Muscle of leg (tissue), 11 donors: Measurements from ENCODE around the gene MRRF. TPM values are rescaled to one million over a fixed set of nuclear protein-coding genes. Genes with fewer than 3 reads are reported as not detected.
A peak's percentile ranks its signal among the peaks of the same experiment; 100 is the strongest.

Experiments used
- DNase-seq: peaks from one replicate; pipeline ENCODE4 v3.0.0; 2013
- H3K27ac ChIP-seq: one replicate; pipeline ENCODE4 v1.5.1; 2013; ENCODE audit warnings: mild to moderate bottlenecking, low read length, control low read depth
- H3K27me3 ChIP-seq: one replicate; pipeline ENCODE4 v1.6.1; 2013; ENCODE audit warnings: low read length; ENCODE audit not compliant: control insufficient read depth, insufficient read depth
- H3K36me3 ChIP-seq: one replicate; pipeline ENCODE4 v1.6.1; 2013; ENCODE audit warnings: low read length; ENCODE audit not compliant: control insufficient read depth, insufficient read depth
- H3K4me1 ChIP-seq: one replicate; pipeline ENCODE4 v1.6.1; 2013; ENCODE audit warnings: low read length; ENCODE audit not compliant: control insufficient read depth, insufficient read depth
- H3K4me3 ChIP-seq: one replicate; pipeline ENCODE4 v1.5.1; 2013; ENCODE audit warnings: low read length, control low read depth
- H3K9me3 ChIP-seq: replicated peaks from 2 replicates; pipeline ENCODE4 v1.6.1; 2013; ENCODE audit warnings: low read depth, low read length; ENCODE audit not compliant: control insufficient read depth
- WGBS: methylation state at CpG from one replicate; pipeline ENCODE4 v1.1.5; 2013; ENCODE audit warnings: missing lambda C conversion rate; ENCODE audit not compliant: insufficient coverage; 5-methylcytosine and 5-hydroxymethylcytosine counted together
- polyA plus RNA-seq, 8 donors: library from polyadenylated mRNA; unstranded; fragments of 120-200 nt; gene quantifications; one replicate each; pipeline versions ENCODE4 v1.2.1 to v1.2.3, GENCODE V29; 2013; ENCODE audit warnings: inconsistent platforms in 1 of 8, low replicate concordance in 1 of 8; ENCODE audit not compliant: insufficient read length in 8 of 8, insufficient read depth in 1 of 8
- total RNA-seq: library from RNA; stranded (reverse); fragments of 120-200 nt; gene quantifications from one replicate; pipeline ENCODE4 v1.2.4, GENCODE V29; 2013

Gene MRRF
- total and polyA plus RNA-seq, 9 donors: 24.2 to 31.3 (median 27.4) TPM

GRCh38 chr9:122228191-122228567, 36.5 kb upstream of the MRRF start:
- no peak for DNase-seq
- Histone ChIP-seq H3K27me3 (peaks cover 85% of the 10 kb centered on the region), H3K4me3 (peak overlapping the region; percentile 35), H3K36me3 (no peaks in the 10 kb centered on the region), H3K4me1 (peaks cover 14% of the 10 kb centered on the region), H3K27ac (no peak overlapping the region), H3K9me3 (no peaks in the 10 kb centered on the region)
- WGBS: under 1% methylated on average over 38 of the region's 38 CpGs

- no peaks in the 10 kb centered on the region for H3K36me3 ChIP-seq
- peaks cover 14% of the 10 kb centered on the region for H3K4me1 ChIP-seq
- H3K27ac ChIP-seq: no peak within 1 kb of the TSS
- peak; percentile 44 for DNase-seq
- WGBS: 2% methylated on average over 62 of the region's 70 CpGs
- peak within 1 kb of the TSS; percentile 35 for H3K4me3 ChIP-seq
- no peaks in the 10 kb centered on the region for H3K9me3 ChIP-seq
- H3K27me3 ChIP-seq: peaks cover 80% of the 10 kb centered on the region
These were observed 35.9 kb upstream of the MRRF start, which contains the start of gene LHX6 for GRCh38 chr9:122228568-122229484. Gene LHX6 (minus strand): TSS chr9:122228957. CDS start chr9:122228740, 217 bp downstream.

DNA sequence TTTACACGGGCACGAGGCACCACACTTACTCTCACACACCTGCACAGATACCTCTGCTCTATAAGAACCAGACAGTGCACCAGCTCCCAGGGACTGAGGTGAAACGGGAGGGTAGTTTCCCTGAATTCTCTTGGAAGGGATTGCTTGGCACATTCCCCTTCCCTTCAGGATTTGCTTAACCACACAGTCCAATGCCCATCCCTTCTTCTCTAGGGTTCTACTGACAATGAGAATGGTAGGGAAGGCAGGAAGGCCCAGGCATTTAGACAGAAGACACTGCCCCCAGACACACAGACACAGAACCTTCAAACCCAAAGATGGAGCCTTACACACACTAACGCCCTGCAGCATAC, 35.2 kb upstream of the MRRF start:
- DNase-seq: no peak
- Histone ChIP-seq H3K27me3 (peaks cover 79% of the 10 kb centered on the region), H3K4me3 (no peak overlapping the region), H3K36me3 (no peaks in the 10 kb centered on the region), H3K4me1 (peaks cover 14% of the 10 kb centered on the region), H3K9me3 (no peaks in the 10 kb centered on the region), H3K27ac (no peak overlapping the region)
- 38% methylated on average over 1 of the region's 4 CpGs for WGBS

DNA sequence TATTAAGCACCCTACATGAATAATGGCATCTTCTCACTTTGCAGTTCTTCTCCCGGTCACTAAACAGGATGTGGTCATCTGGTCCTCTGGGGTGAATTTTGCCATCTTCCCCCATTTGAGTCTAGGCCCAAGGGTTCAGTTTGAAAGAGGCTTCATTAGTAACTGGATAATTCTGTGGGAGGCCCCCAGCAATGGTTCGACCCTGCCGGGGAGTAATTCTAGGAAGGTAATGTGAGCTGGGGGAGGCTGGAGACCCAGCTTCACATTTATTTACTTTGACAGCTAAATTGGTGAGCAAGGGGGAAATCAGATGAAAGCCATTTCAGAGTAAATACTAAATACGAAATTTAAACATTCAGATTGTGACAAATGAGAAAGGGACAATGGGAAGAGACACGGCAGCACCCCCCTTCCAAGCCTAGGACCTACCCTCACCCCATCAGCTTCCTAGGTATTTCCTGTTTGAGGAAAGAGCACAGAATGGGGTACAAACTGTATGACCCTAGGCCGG, 31.8 kb upstream of the MRRF start:
- H3K27ac ChIP-seq: no peak overlapping the region
- H3K4me1 ChIP-seq: peaks cover 6% of the 10 kb centered on the region
- H3K4me3 ChIP-seq: no peak overlapping the region
- no peaks in the 10 kb centered on the region for H3K36me3 ChIP-seq
- no peaks in the 10 kb centered on the region for H3K9me3 ChIP-seq
- H3K27me3 ChIP-seq: peaks cover 46% of the 10 kb centered on the region
- DNase-seq: no peak
- no CpG with 5 or more reads among the region's 6 CpGs for WGBS

- no peaks in the 10 kb centered on the region for H3K36me3 ChIP-seq
- no peak overlapping the region for H3K4me3 ChIP-seq
- no peaks in the 10 kb centered on the region for H3K4me1 ChIP-seq
- peaks cover 34% of the 10 kb centered on the region for H3K27me3 ChIP-seq
- H3K27ac ChIP-seq: no peak overlapping the region
- WGBS: 80% methylated on average over 6 of the region's 7 CpGs
- H3K9me3 ChIP-seq: no peaks in the 10 kb centered on the region
- no peak for DNase-seq
These were observed 30.5 kb upstream of the MRRF start for GRCh38 chr9:122234022-122234748.

- DNase-seq: no peak
- Histone ChIP-seq H3K4me3 (no peak overlapping the region), H3K9me3 (no peaks in the 10 kb centered on the region), H3K27ac (no peak overlapping the region), H3K4me1 (no peaks in the 10 kb centered on the region), H3K36me3 (peaks cover 8% of the 10 kb centered on the region), H3K27me3 (peaks cover 17% of the 10 kb centered on the region)
- 80% methylated on average over 7 of the region's 10 CpGs for WGBS
These were observed 28.0 kb upstream of the MRRF start for GRCh38 chr9:122236681-122237080.

DNA sequence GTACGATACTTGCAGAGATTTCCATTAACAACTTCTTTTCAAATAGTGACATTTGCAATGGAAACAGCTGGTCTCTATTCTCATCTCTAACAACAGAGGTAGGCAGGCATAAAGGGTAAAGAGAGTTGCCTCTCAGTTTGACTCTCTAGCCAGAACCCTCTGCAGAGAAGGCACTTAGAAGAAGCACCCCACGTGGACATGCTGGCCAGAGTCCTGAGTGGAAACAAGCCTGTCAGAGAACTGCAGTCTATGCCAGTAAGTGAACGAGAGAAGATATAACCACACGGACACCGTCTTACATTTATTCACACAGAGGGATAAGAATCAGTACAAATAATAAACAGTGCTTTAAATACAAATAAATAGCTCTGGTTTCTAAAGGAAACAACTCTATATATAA, 25.0 kb upstream of the MRRF start:
- Histone ChIP-seq H3K4me3 (no peak overlapping the region), H3K4me1 (no peaks in the 10 kb centered on the region), H3K27me3 (no peaks in the 10 kb centered on the region), H3K27ac (no peak overlapping the region), H3K36me3 (peaks cover 22% of the 10 kb centered on the region), H3K9me3 (no peaks in the 10 kb centered on the region)
- no peak for DNase-seq
- 40% methylated on average over 1 of the region's 5 CpGs for WGBS

DNA sequence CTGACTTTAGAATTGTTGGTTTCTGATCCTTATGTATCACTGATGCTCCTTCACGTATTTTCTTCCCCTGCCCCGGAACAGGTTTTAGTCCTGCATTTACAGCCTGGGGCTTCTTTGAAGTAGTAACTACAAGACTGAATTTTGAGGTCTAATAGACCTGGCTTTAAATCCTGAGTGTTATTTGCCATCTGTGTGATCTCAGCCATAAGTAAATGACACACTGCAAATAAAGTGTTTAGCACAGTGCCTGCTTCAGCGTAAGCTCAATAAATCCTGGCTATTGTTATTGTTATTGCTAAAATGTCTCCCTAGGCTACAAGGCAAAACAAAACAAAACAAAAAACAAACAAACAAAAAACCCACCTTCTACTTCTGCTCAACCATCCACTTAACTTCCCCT, 20.3 kb upstream of the MRRF start:
- H3K4me1 ChIP-seq: no peaks in the 10 kb centered on the region
- no peaks in the 10 kb centered on the region for H3K27me3 ChIP-seq
- no peak overlapping the region for H3K27ac ChIP-seq
- WGBS: 70% methylated on average over 3 of the region's 3 CpGs
- H3K9me3 ChIP-seq: no peaks in the 10 kb centered on the region
- H3K4me3 ChIP-seq: no peak overlapping the region
- no peak for DNase-seq
- H3K36me3 ChIP-seq: peaks cover 54% of the 10 kb centered on the region

GRCh38 chr9:122246666-122247065, 18.0 kb upstream of the MRRF start:
- Histone ChIP-seq H3K27me3 (no peaks in the 10 kb centered on the region), H3K4me3 (no peak overlapping the region), H3K27ac (no peak overlapping the region), H3K36me3 (peaks cover 58% of the 10 kb centered on the region), H3K9me3 (no peaks in the 10 kb centered on the region), H3K4me1 (no peaks in the 10 kb centered on the region)
- no CpG with 5 or more reads among the region's 3 CpGs for WGBS
- DNase-seq: no peak

GRCh38 chr9:122248448-122248865, 16.2 kb upstream of the MRRF start:
- Histone ChIP-seq H3K27me3 (no peaks in the 10 kb centered on the region), H3K9me3 (no peaks in the 10 kb centered on the region), H3K4me1 (no peaks in the 10 kb centered on the region), H3K27ac (no peak overlapping the region), H3K4me3 (no peak overlapping the region), H3K36me3 (peaks cover 57% of the 10 kb centered on the region)
- DNase-seq: no peak
- 100% methylated on average over 1 of the region's 5 CpGs for WGBS
